Measurements from ENCODE around the gene GUCY1A2.

Gene GUCY1A2

GRCh38 chr11:106961048-106961447 lies 57.2 kb downstream of the GUCY1A2 start:
- Histone ChIP-seq H3K4me3 (ENCODE audit: low read depth in 1 of 2, low read length in 2 of 2) (no peak overlapping the region), H3K27me3 (ENCODE audit: insufficient read depth, low read length, poor library complexity) (no peaks in the 10 kb centered on the region), H3K4me1 (ENCODE audit: insufficient read depth, low read length) (peaks cover 15% of the 10 kb centered on the region), H3K79me2 (ENCODE audit: insufficient read depth, low read length) (no peaks in the 10 kb centered on the region), H3K27ac (ENCODE audit: low read length) (no peak overlapping the region), H2AFZ (ENCODE audit: low read depth, low read length) (no peak overlapping the region), H3K4me2 (ENCODE audit: insufficient read depth, low read length) (no peak overlapping the region), H4K20me1 (ENCODE audit: insufficient read depth, low read length) (no peaks in the 10 kb centered on the region), H3K9me3 (ENCODE audit: insufficient read depth, low read length, severe bottlenecking) (no peaks in the 10 kb centered on the region), H3K9ac (ENCODE audit: low read depth, low read length) (no peak overlapping the region), H3K36me3 (ENCODE audit: insufficient read depth, low read length) (no peaks in the 10 kb centered on the region)
- ATAC-seq (ENCODE audit: insufficient read depth, low read depth): no peak
- no peak for DNase-seq
- no peak for TF ChIP-seq EZH2 (IDR thresholded peaks at IDR 0.05; ENCODE audit: borderline replicate concordance, low read depth, low read length, severe bottlenecking)

GRCh38 chr11:106959800-106960199 lies 58.5 kb downstream of the GUCY1A2 start:
- H3K4me1 ChIP-seq (ENCODE audit: insufficient read depth, low read length): peaks cover 15% of the 10 kb centered on the region
- no peak overlapping the region for H3K4me2 ChIP-seq (ENCODE audit: insufficient read depth, low read length)
- no peak overlapping the region for H3K27ac ChIP-seq (ENCODE audit: low read length)
- H3K4me3 ChIP-seq (ENCODE audit: low read depth in 1 of 2, low read length in 2 of 2): no peak overlapping the region
- H4K20me1 ChIP-seq (ENCODE audit: insufficient read depth, low read length): no peaks in the 10 kb centered on the region
- H3K9ac ChIP-seq (ENCODE audit: low read depth, low read length): no peak overlapping the region
- H3K27me3 ChIP-seq (ENCODE audit: insufficient read depth, low read length, poor library complexity): no peaks in the 10 kb centered on the region
- no peaks in the 10 kb centered on the region for H3K9me3 ChIP-seq (ENCODE audit: insufficient read depth, low read length, severe bottlenecking)
- peak overlapping the region; percentile 42; the same call in 1 of the 2 replicates for H2AFZ ChIP-seq (ENCODE audit: low read depth, low read length)
- DNase-seq (no peak), ATAC-seq (ENCODE audit: insufficient read depth, low read depth) (no peak)
- no peaks in the 10 kb centered on the region for H3K79me2 ChIP-seq (ENCODE audit: insufficient read depth, low read length)
- TF ChIP-seq CTCF (IDR thresholded peaks at IDR 0.05; ENCODE audit: borderline replicate concordance, extremely low read depth, low read length, poor library complexity, severe bottlenecking): no peak
- no peak for TF ChIP-seq EZH2 (IDR thresholded peaks at IDR 0.05; ENCODE audit: borderline replicate concordance, low read depth, low read length, severe bottlenecking)
- H3K36me3 ChIP-seq (ENCODE audit: insufficient read depth, low read length): no peaks in the 10 kb centered on the region

GRCh38 chr11:106959386-106959785 lies 58.9 kb downstream of the GUCY1A2 start:
- Histone ChIP-seq H3K79me2 (ENCODE audit: insufficient read depth, low read length) (no peaks in the 10 kb centered on the region), H3K27me3 (ENCODE audit: insufficient read depth, low read length, poor library complexity) (no peaks in the 10 kb centered on the region), H3K36me3 (ENCODE audit: insufficient read depth, low read length) (no peaks in the 10 kb centered on the region), H3K9me3 (ENCODE audit: insufficient read depth, low read length, severe bottlenecking) (no peaks in the 10 kb centered on the region), H3K4me1 (ENCODE audit: insufficient read depth, low read length) (peaks cover 15% of the 10 kb centered on the region), H3K27ac (ENCODE audit: low read length) (no peak overlapping the region), H3K4me2 (ENCODE audit: insufficient read depth, low read length) (no peak overlapping the region), H2AFZ (ENCODE audit: low read depth, low read length) (peak overlapping the region; percentile 42; the same call in 1 of the 2 replicates), H4K20me1 (ENCODE audit: insufficient read depth, low read length) (no peaks in the 10 kb centered on the region), H3K9ac (ENCODE audit: low read depth, low read length) (no peak overlapping the region), H3K4me3 (ENCODE audit: low read depth in 1 of 2, low read length in 2 of 2) (no peak overlapping the region)
- ATAC-seq (ENCODE audit: insufficient read depth, low read depth): no peak
- no peak for DNase-seq
- TF ChIP-seq CTCF (IDR thresholded peaks at IDR 0.05; ENCODE audit: borderline replicate concordance, extremely low read depth, low read length, poor library complexity, severe bottlenecking) (no peak), EZH2 (IDR thresholded peaks at IDR 0.05; ENCODE audit: borderline replicate concordance, low read depth, low read length, severe bottlenecking) (no peak)

GRCh38 chr11:106958517-106959248 lies 59.6 kb downstream of the GUCY1A2 start:
- no peak for ATAC-seq (ENCODE audit: insufficient read depth, low read depth)

More at GRCh38 chr11:106958517-106959248, 59.6 kb downstream of the GUCY1A2 start:
- Histone ChIP-seq H3K4me2 (ENCODE audit: insufficient read depth, low read length) (no peak overlapping the region), H3K36me3 (ENCODE audit: insufficient read depth, low read length) (no peaks in the 10 kb centered on the region), H3K4me1 (ENCODE audit: insufficient read depth, low read length) (peaks cover 15% of the 10 kb centered on the region), H3K9ac (ENCODE audit: low read depth, low read length) (no peak overlapping the region), H3K27me3 (ENCODE audit: insufficient read depth, low read length, poor library complexity) (no peaks in the 10 kb centered on the region), H3K79me2 (ENCODE audit: insufficient read depth, low read length) (no peaks in the 10 kb centered on the region), H3K27ac (ENCODE audit: low read length) (no peak overlapping the region), H3K9me3 (ENCODE audit: insufficient read depth, low read length, severe bottlenecking) (no peaks in the 10 kb centered on the region), H2AFZ (ENCODE audit: low read depth, low read length) (peak overlapping the region; percentile 17; the same call in 1 of the 2 replicates), H4K20me1 (ENCODE audit: insufficient read depth, low read length) (no peaks in the 10 kb centered on the region), H3K4me3 (ENCODE audit: low read depth in 1 of 2, low read length in 2 of 2) (no peak overlapping the region)
- no peak for DNase-seq
- TF ChIP-seq CTCF (IDR thresholded peaks at IDR 0.05; ENCODE audit: borderline replicate concordance, extremely low read depth, low read length, poor library complexity, severe bottlenecking) (no peak), EZH2 (IDR thresholded peaks at IDR 0.05; ENCODE audit: borderline replicate concordance, low read depth, low read length, severe bottlenecking) (no peak)

All from DND-41 (cell line).